NT2/D1 (cell line): ENCODE results near the gene KRTAP10-1.

Experiments
- DNase-seq: peaks from one replicate; pipeline ENCODE4 v3.0.0-alpha.2; 2011; ENCODE audit warnings: low read depth, low spot score
- H3K27me3 ChIP-seq: 2 replicates; pipeline ENCODE4 v1.6.0; 2011; ENCODE audit warnings: mild to moderate bottlenecking; ENCODE audit not compliant: insufficient read length, insufficient read depth
- H3K36me3 ChIP-seq: 2 replicates; pipeline ENCODE4 v1.6.1; 2011; ENCODE audit warnings: mild to moderate bottlenecking, low read length, mixed read lengths; ENCODE audit not compliant: insufficient read depth, insufficient read length
- H3K4me1 ChIP-seq: 2 replicates; pipeline ENCODE4 v1.5.1; 2011; ENCODE audit not compliant: insufficient read depth, insufficient read length
- H3K4me3 ChIP-seq: 2 replicates; pipeline ENCODE4 v1.5.1; 2011; ENCODE audit warnings: low read depth; ENCODE audit not compliant: insufficient read length
- H3K9ac ChIP-seq: 2 replicates; pipeline ENCODE4 v1.6.0; 2011; ENCODE audit warnings: low read depth; ENCODE audit not compliant: insufficient read length
- H3K9me3 ChIP-seq: 2 replicates; pipeline ENCODE4 v1.5.1; 2011; ENCODE audit warnings: mild to moderate bottlenecking, low read length; ENCODE audit not compliant: insufficient read depth
- SUZ12 ChIP-seq: IDR thresholded peaks from 2 replicates; pipeline ENCODE4 v1.6.1; 2011; ENCODE audit not compliant: insufficient read length, insufficient read depth; ENCODE audit errors: extremely low read depth
- YY1 ChIP-seq: IDR thresholded peaks from 2 replicates; pipeline ENCODE4 v1.6.1; 2011; ENCODE audit not compliant: insufficient read length, insufficient read depth
- ZNF274 ChIP-seq: IDR thresholded peaks from 2 replicates; pipeline ENCODE4 v1.6.1; 2011; ENCODE audit warnings: mild to moderate bottlenecking, low read depth, low read length

The KRTAP10-1 gene

GRCh38 chr21:44531606-44532564, 8.1 kb downstream of the KRTAP10-1 start:
- H3K4me3 ChIP-seq: no peak overlapping the region
- H3K36me3 ChIP-seq: no peaks in the 10 kb centered on the region
- H3K27me3 ChIP-seq: no peaks in the 10 kb centered on the region
- no peak overlapping the region for H3K9ac ChIP-seq
- DNase-seq: no peak
- H3K9me3 ChIP-seq: no peaks in the 10 kb centered on the region
- H3K4me1 ChIP-seq: no peaks in the 10 kb centered on the region
- TF ChIP-seq ZNF274: no peak
- TF ChIP-seq SUZ12: no peak

GRCh38 chr21:44530903-44531605, 8.9 kb downstream of the KRTAP10-1 start:
- Histone ChIP-seq H3K4me3 (no peak overlapping the region), H3K36me3 (no peaks in the 10 kb centered on the region), H3K4me1 (no peaks in the 10 kb centered on the region), H3K27me3 (no peaks in the 10 kb centered on the region), H3K9ac (no peak overlapping the region), H3K9me3 (no peaks in the 10 kb centered on the region)
- no peak for DNase-seq
- no peak for TF ChIP-seq ZNF274
- TF ChIP-seq YY1: no peak
- no peak for TF ChIP-seq SUZ12

GRCh38 chr21:44530221-44530902, 9.6 kb downstream of the KRTAP10-1 start:
- Histone ChIP-seq H3K9ac (no peak overlapping the region), H3K36me3 (no peaks in the 10 kb centered on the region), H3K4me1 (no peaks in the 10 kb centered on the region), H3K4me3 (no peak overlapping the region), H3K27me3 (no peaks in the 10 kb centered on the region), H3K9me3 (no peaks in the 10 kb centered on the region)
- no peak for DNase-seq
- TF ChIP-seq SUZ12: no peak
- no peak for TF ChIP-seq ZNF274
- TF ChIP-seq YY1: no peak

GRCh38 chr21:44529503-44530125, 10.4 kb downstream of the KRTAP10-1 start:
- no peaks in the 10 kb centered on the region for H3K9me3 ChIP-seq
- H3K4me1 ChIP-seq: no peaks in the 10 kb centered on the region
- H3K27me3 ChIP-seq: no peaks in the 10 kb centered on the region
- no peak overlapping the region for H3K4me3 ChIP-seq
- H3K9ac ChIP-seq: no peak overlapping the region
- H3K36me3 ChIP-seq: no peaks in the 10 kb centered on the region
- DNase-seq: no peak
- no peak for TF ChIP-seq ZNF274

GRCh38 chr21:44529011-44529421, 11.0 kb downstream of the KRTAP10-1 start:
- H3K27me3 ChIP-seq: peaks cover under 1% of the 10 kb centered on the region
- no peaks in the 10 kb centered on the region for H3K9me3 ChIP-seq
- no peaks in the 10 kb centered on the region for H3K36me3 ChIP-seq
- TF ChIP-seq SUZ12: no peak
- TF ChIP-seq YY1: no peak
- TF ChIP-seq ZNF274: no peak
- H3K4me1 ChIP-seq: no peaks in the 10 kb centered on the region
- no peak for DNase-seq
- H3K4me3 ChIP-seq: no peak overlapping the region
- no peak overlapping the region for H3K9ac ChIP-seq

- Histone ChIP-seq H3K36me3 (no peaks in the 10 kb centered on the region), H3K4me1 (no peaks in the 10 kb centered on the region), H3K4me3 (no peak overlapping the region), H3K27me3 (peaks cover 2% of the 10 kb centered on the region), H3K9ac (no peak overlapping the region), H3K9me3 (no peaks in the 10 kb centered on the region)
- no peak for DNase-seq
- TF ChIP-seq YY1: no peak
These were observed 11.4 kb downstream of the KRTAP10-1 start for GRCh38 chr21:44528634-44528995.
